HepG2 (cell line): ENCODE data around the gene SSNA1. TPM values are rescaled to one million over a fixed set of nuclear protein-coding genes. Genes with fewer than 3 reads are reported as not detected.

Experiments used
- AFF4 ChIP-seq: sonication (generic); formaldehyde crosslinking; IDR thresholded peaks from 2 replicates; pipeline ENCODE4 v1.4.0; 2020; ENCODE audit warnings: missing genetic modification reagents
- CENPT ChIP-seq: sonication (generic); formaldehyde crosslinking; IDR thresholded peaks from 2 replicates; pipeline ENCODE4 v1.8.0; 2022; ENCODE audit warnings: low read depth, mild to moderate bottlenecking, moderate library complexity, missing genetic modification reagents
- CTCF ChIP-seq: sonication (generic); formaldehyde crosslinking; IDR thresholded peaks from 2 replicates; pipeline ENCODE4 v1.5.0; 2020; ENCODE audit warnings: mild to moderate bottlenecking, missing genetic modification reagents, moderate library complexity
- ESRRA ChIP-seq: sonication (generic); formaldehyde crosslinking; IDR thresholded peaks from 2 replicates; pipeline ENCODE4 v1.5.1; 2020; ENCODE audit warnings: mild to moderate bottlenecking, low read depth, missing genetic modification reagents
- FOXC1 ChIP-seq: sonication (generic); formaldehyde crosslinking; IDR thresholded peaks from 2 replicates; pipeline ENCODE4 v1.8.0; 2022; ENCODE audit warnings: mild to moderate bottlenecking, missing genetic modification reagents, borderline replicate concordance
- HNF4A ChIP-seq: sonication (generic); formaldehyde crosslinking; IDR thresholded peaks from 2 replicates; pipeline ENCODE4 v1.4.0; 2020; ENCODE audit warnings: missing genetic modification reagents
- IKZF5 ChIP-seq: IDR thresholded peaks from 2 replicates; pipeline ENCODE4 v1.6.1; 2018; ENCODE audit warnings: missing genetic modification reagents, mild to moderate bottlenecking, missing compliant biosample characterization
- RCOR2 ChIP-seq: IDR thresholded peaks from 2 replicates; pipeline ENCODE4 v1.6.1; 2016; ENCODE audit warnings: missing biosample characterization, missing genetic modification reagents
- RFXANK ChIP-seq: IDR thresholded peaks from 2 replicates; pipeline ENCODE4 v1.6.1; 2016
- SNAPC4 ChIP-seq: sonication (generic); formaldehyde crosslinking; IDR thresholded peaks from 2 replicates; pipeline ENCODE4 v1.4.0; 2020; ENCODE audit warnings: mild to moderate bottlenecking, missing genetic modification reagents
- SP5 ChIP-seq: IDR thresholded peaks from 2 replicates; pipeline ENCODE4 v1.6.1; 2016; ENCODE audit warnings: low read depth, borderline replicate concordance
- UBTF ChIP-seq: sonication (generic); formaldehyde crosslinking; IDR thresholded peaks from 2 replicates; pipeline ENCODE4 v1.4.0; 2020; ENCODE audit warnings: mild to moderate bottlenecking, missing genetic modification reagents
- ZFX ChIP-seq: sonication (generic); formaldehyde crosslinking; IDR thresholded peaks from 2 replicates; pipeline ENCODE4 v1.4.0; 2020; ENCODE audit warnings: mild to moderate bottlenecking, low read depth, missing genetic modification reagents, moderate library complexity
- ZNF777 ChIP-seq: sonication (generic); formaldehyde crosslinking; IDR thresholded peaks from 2 replicates; pipeline ENCODE4 v1.4.0; 2020; ENCODE audit warnings: missing genetic modification reagents
- polyA plus RNA-seq, 8 experiments: library from polyadenylated mRNA; depleted of rRNA in 3 of 8; stranded (reverse) in 7 of 8; unstranded in 1 of 8; fragments of >200 nt; fragmentation: Illumina TruSeq in 4 of 8; extraction: Trizol in 4 of 8; gene quantifications; 2 replicates each; pipeline versions ENCODE4 v1.2.1 to v1.2.3, GENCODE V29; 2011 to 2016; ENCODE audit warnings: low read depth in 4 of 8, missing spikeins in 1 of 8, mixed read lengths in 1 of 8; ENCODE audit not compliant: insufficient read depth in 1 of 8
- total RNA-seq, 5 experiments: library from RNA; depleted of rRNA; stranded (reverse); fragments of >200 nt; fragmentation: Illumina TruSeq; extraction: Trizol; gene quantifications; 2 replicates each; pipeline ENCODE4 v1.2.3, GENCODE V29; 2016; ENCODE audit warnings: low read depth in 1 of 5

Gene SSNA1
- total and polyA plus RNA-seq, 2 of the 13 experiments (the other 11 are each of a cell fraction or from before 2014, with no cell fraction given): 35.9 to 49.4 TPM

- 0 out of 2 replicates have a peak, but pooled peaks have one; percentile 17 for TF ChIP-seq UBTF
- 0 out of 2 replicates have a peak, but pooled peaks have one; percentile 49 for TF ChIP-seq ESRRA (CRISPR knock-in tag)
- no peak for TF ChIP-seq SNAPC4 (CRISPR knock-in tag)
- TF ChIP-seq RFXANK (CRISPR knock-in tag): no peak
- TF ChIP-seq ZFX (CRISPR knock-in tag): peak; percentile 18; the same call in 1 of the 2 replicates
- no peak for TF ChIP-seq SP5 (CRISPR knock-in tag)
- no peak; the same call in 1 of the 2 replicates for TF ChIP-seq HNF4A (CRISPR knock-in tag)
- TF ChIP-seq AFF4 (CRISPR knock-in tag): no peak
- TF ChIP-seq RCOR2: peak; percentile 27; the same call in 1 of the 2 replicates
- no peak for TF ChIP-seq FOXC1 (CRISPR knock-in tag)
- TF ChIP-seq CENPT (CRISPR knock-in tag): no peak
- TF ChIP-seq CTCF (CRISPR knock-in tag): peak; percentile 37; the same call in 1 of the 2 replicates
- no peak for TF ChIP-seq ZNF777 (CRISPR knock-in tag)
- TF ChIP-seq IKZF5 (CRISPR knock-in tag): no peak
Measured at GRCh38 chr9:137195525-137196220, 7.2 kb downstream of the SSNA1 start (continued).
